Measurements from ENCODE around the gene ANKS1B.

ANKS1B gene

GRCh38 chr12:98743362-98743953 lies 1241.3 kb downstream of the ANKS1B start:
- TF ChIP-seq GATA2 (IDR thresholded peaks at IDR 0.05; ENCODE audit: low read depth, low read length) (peak; percentile 51), GATA3 (IDR thresholded peaks at IDR 0.05; ENCODE audit: low read depth, low read length) (no peak)

GRCh38 chr12:98741556-98742265 lies 1243.0 kb downstream of the ANKS1B start:
- TF ChIP-seq GATA3 (IDR thresholded peaks at IDR 0.05; ENCODE audit: low read depth, low read length) = no peak
- TF ChIP-seq GATA2 (IDR thresholded peaks at IDR 0.05; ENCODE audit: low read depth, low read length) = no peak

DNA sequence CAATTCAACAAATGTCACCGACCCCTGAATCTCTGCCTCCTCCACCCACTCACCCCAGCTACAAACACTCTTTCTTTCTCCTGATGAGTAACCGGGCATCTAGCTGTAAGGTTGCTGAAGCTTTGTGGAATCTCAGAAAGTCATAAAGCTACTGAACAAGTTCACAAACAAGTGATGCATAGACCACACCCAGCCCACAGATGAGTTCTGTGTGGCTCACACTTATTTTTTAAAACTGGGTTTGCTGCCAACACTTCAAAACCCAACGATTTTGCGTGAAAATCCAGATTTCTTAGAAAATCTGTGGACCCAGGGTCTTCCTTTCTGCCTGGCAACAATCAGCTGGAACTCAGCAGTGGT lies 1243.6 kb downstream of the ANKS1B start:
- no peak for TF ChIP-seq GATA2 (IDR thresholded peaks at IDR 0.05; ENCODE audit: low read depth, low read length)
- no peak for TF ChIP-seq GATA3 (IDR thresholded peaks at IDR 0.05; ENCODE audit: low read depth, low read length)

DNA sequence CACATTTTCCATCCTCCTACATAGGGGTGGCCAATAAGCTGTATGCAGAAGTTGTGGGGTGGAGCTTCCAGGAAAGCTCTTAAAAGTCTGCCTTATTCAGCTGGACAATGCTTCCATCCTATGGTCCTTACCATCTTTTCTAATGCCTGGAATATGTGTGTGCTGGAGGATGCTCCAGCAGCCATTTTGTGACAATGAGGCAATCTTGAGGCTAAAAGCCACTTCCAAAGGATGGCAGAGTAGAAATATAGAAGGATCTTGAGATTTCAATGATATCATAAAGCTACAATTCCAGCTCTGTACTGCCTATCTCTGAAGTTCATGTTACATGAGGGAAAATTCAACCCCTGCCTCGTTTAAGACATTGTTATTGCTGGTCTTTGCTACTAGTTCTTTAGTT lies 1244.0 kb downstream of the ANKS1B start:
- TF ChIP-seq GATA2 (IDR thresholded peaks at IDR 0.05; ENCODE audit: low read depth, low read length) = no peak
- no peak for TF ChIP-seq GATA3 (IDR thresholded peaks at IDR 0.05; ENCODE audit: low read depth, low read length)

DNA sequence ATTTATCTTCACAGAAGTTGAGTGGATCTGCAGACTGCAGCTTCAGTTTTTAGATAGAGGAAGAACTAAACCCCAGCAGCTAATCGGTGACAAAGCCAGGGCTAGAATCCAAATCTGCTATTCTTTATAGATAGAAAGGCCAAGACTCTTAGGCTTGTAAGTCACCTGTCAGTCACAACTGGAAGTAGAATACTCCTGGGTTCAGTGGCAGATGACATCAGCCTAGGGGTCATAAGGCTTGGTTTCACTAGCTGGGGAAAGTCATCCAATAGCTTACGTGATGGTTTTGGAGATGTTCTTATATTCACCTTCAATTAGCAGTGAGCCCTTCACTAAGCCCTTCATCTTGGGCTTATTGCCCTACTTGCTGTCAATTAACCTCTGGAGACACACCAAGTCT lies 1246.2 kb downstream of the ANKS1B start:
- TF ChIP-seq GATA2 (IDR thresholded peaks at IDR 0.05; ENCODE audit: low read depth, low read length) (no peak), GATA3 (IDR thresholded peaks at IDR 0.05; ENCODE audit: low read depth, low read length) (no peak)

DNA sequence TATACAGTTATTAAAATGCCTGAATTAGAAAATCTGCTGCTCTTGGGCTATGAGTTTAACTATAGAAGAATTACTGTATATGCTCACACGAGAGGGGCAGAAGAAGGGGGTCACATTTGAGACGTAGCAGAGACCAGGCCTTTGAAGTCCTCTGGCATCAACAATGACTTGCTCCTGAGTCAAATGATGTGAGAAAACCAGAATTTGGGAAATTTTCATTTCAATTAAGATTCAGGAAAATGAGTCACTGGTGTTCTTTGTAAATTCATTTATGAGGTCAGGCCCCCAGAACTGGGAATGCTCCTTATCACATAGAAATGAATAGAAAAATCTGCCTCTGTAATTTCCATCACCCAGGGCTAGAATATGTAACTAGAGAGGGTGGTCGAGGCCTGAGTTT lies 1246.7 kb downstream of the ANKS1B start:
- no peak for TF ChIP-seq GATA2 (IDR thresholded peaks at IDR 0.05; ENCODE audit: low read depth, low read length)
- no peak for TF ChIP-seq GATA3 (IDR thresholded peaks at IDR 0.05; ENCODE audit: low read depth, low read length)

DNA sequence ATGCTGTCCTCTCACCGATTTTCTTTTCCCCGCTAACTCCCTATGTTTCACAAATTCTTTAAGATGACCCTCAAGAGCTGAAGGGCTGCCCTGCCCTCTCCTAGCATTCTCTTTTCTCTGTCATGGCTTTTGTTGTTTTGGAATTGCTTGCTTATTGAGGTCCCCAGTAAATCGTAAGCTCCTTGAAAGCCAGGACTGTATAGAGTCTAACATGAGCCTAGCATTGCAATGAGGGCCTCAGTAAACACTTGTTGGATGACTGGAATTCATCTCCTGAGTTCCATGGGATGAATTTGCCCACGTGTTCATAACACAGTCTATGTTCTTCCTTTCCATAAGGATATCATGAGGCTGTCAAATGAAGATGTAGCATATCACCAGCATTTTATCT lies 1247.4 kb downstream of the ANKS1B start:
- TF ChIP-seq GATA3 (IDR thresholded peaks at IDR 0.05; ENCODE audit: low read depth, low read length) = no peak
- TF ChIP-seq GATA2 (IDR thresholded peaks at IDR 0.05; ENCODE audit: low read depth, low read length) = no peak

- TF ChIP-seq GATA2 (IDR thresholded peaks at IDR 0.05; ENCODE audit: low read depth, low read length) (peak; percentile 85), GATA3 (IDR thresholded peaks at IDR 0.05; ENCODE audit: low read depth, low read length) (peak; percentile 71; the same call in 1 of the 2 replicates)
Measured at GRCh38 chr12:98736352-98737321, 1248.1 kb downstream of the ANKS1B start.

DNA sequence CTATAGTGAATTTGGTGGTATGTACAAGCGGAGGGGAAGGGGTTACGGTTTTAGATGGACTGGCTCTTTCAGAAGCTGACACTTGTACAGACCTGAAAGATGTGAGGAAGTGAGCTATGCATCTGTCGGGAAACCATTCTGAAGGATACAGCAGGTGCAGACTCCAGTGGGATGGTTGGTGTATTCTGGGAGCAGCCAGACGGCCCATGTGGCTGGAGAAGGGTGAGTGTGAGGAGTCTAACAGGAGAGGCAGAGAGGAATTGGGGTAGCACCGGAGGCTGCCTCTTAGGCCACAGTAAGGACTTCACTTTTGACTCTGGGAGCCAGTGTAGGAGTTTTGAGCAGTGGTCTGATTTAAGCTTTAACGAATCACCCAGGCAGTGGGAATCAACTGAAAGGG lies 1248.9 kb downstream of the ANKS1B start:
- TF ChIP-seq GATA3 (IDR thresholded peaks at IDR 0.05; ENCODE audit: low read depth, low read length) = 0 out of 2 replicates have a peak, but pooled peaks have one; percentile 4
- no peak for TF ChIP-seq GATA2 (IDR thresholded peaks at IDR 0.05; ENCODE audit: low read depth, low read length)

DNA sequence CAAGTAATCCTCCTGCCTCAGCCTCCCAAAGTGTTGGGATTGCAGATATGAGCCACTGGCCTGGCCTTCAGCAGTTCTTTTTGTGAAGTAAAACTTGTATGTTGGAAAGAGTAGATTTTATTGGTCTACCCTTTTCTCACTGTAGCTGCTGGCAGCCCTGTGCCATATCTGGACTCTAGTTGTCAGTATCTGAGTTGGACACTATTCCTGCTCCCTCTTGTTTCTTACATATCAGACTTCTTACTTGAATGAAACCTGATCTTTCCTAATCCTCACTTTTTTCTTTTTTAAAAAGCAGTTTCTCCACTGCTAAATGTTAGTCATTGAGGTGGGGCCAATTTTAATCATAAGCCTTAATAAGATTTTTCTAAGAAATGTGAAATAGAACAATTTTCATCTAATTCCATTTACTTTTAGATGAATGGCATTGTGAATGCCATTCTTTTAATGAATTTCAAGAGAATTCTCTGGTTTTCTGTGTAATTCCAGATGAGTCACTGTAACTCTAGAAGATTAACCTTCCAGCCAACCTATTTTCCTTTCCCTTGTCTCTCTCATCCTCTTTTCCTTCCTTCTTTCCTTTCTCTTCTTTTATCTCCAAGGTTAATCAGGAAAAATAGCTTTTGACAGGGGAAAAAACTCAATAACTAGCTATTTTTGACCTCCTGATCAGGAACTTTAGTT lies 1250.9 kb downstream of the ANKS1B start:
- TF ChIP-seq GATA2 (IDR thresholded peaks at IDR 0.05; ENCODE audit: low read depth, low read length) (no peak), GATA3 (IDR thresholded peaks at IDR 0.05; ENCODE audit: low read depth, low read length) (no peak)

DNA sequence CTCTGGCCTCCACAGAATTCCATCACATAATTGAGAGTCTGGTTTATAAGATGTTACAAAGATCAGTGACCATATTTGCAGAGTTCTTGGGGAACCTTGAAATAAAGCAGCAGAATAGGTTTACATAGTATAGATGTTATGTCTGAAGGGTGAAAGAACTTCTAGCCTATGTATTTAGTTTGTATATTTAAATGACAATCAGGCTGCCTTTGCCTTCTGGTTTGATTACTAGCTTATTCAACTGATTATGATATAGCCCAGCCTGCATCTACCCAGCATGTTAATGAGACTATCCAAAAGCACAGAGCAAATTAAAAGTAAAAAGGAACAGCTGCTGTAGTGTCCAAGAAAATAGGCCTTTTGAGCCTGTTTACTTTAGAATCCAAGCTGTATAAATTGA lies 1254.3 kb downstream of the ANKS1B start:
- TF ChIP-seq GATA2 (IDR thresholded peaks at IDR 0.05; ENCODE audit: low read depth, low read length) (no peak), GATA3 (IDR thresholded peaks at IDR 0.05; ENCODE audit: low read depth, low read length) (no peak)

DNA sequence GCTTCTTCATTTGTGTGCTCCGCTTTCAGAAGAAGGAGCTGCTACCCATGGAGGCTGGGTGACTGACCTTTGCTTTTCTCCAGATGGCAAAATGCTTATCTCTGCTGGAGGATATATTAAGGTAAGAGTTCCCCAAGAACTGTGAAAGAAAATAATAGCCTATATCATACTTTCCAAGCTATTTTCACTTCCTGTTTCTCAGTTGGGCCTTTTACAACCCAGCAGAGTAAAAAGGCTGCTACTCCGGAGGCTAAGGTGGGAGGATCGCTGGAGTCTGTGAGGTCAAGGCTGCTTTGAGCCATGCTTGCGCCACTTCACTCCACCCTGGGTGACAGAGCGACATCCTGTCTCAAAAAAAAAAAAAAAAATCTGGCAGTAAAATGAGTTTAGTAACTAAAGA lies 1257.5 kb downstream of the ANKS1B start:
- TF ChIP-seq GATA2 (IDR thresholded peaks at IDR 0.05; ENCODE audit: low read depth, low read length) (no peak), GATA3 (IDR thresholded peaks at IDR 0.05; ENCODE audit: low read depth, low read length) (no peak)

GRCh38 chr12:98725476-98726247 lies 1259.1 kb downstream of the ANKS1B start:
- no peak for TF ChIP-seq GATA2 (IDR thresholded peaks at IDR 0.05; ENCODE audit: low read depth, low read length)
- no peak for TF ChIP-seq GATA3 (IDR thresholded peaks at IDR 0.05; ENCODE audit: low read depth, low read length)

Data from SH-SY5Y (cell line).